Liver (tissue), 9 donors: ENCODE data around the gene TAS2R1. TPM values are rescaled to one million over a fixed set of nuclear protein-coding genes. Genes with fewer than 3 reads are reported as not detected.

Experiments used
- DNase-seq: peaks from one replicate; pipeline ENCODE4 v3.0.0-alpha.2; 2017; ENCODE audit warnings: low spot score
- H3K27ac ChIP-seq, 2 donors: one replicate each; pipeline ENCODE4 v1.7.0; 2013; ENCODE audit warnings: inconsistent platforms in 2 of 2, low read length in 2 of 2, control low read depth in 1 of 2, low read depth in 1 of 2, mild to moderate bottlenecking in 1 of 2
- H3K27me3 ChIP-seq, 4 donors: one replicate each; pipeline versions ENCODE4 v1.6.1 to v1.7.0; 2013; ENCODE audit warnings: low read length in 3 of 4, inconsistent platforms in 1 of 4, mild to moderate bottlenecking in 1 of 4, moderate library complexity in 1 of 4; ENCODE audit not compliant: control insufficient read depth in 4 of 4, insufficient read depth in 4 of 4
- H3K36me3 ChIP-seq, 4 donors: one replicate each; pipeline versions ENCODE4 v1.6.1 to v1.7.0; 2013; ENCODE audit warnings: low read length in 3 of 4, mild to moderate bottlenecking in 3 of 4, low read depth in 1 of 4, moderate library complexity in 1 of 4; ENCODE audit not compliant: control insufficient read depth in 4 of 4, insufficient read depth in 3 of 4
- H3K4me1 ChIP-seq, 4 donors: one replicate each; pipeline versions ENCODE4 v1.6.1 to v1.7.0; 2013; ENCODE audit warnings: low read length in 3 of 4, mild to moderate bottlenecking in 3 of 4, moderate library complexity in 1 of 4; ENCODE audit not compliant: control insufficient read depth in 4 of 4, insufficient read depth in 4 of 4
- H3K4me3 ChIP-seq, 3 donors: one replicate each; pipeline versions ENCODE4 v1.6.1 to v1.7.0; 2013; ENCODE audit warnings: low read length in 3 of 3, control low read depth in 1 of 3, low read depth in 1 of 3, mild to moderate bottlenecking in 1 of 3
- H3K9ac ChIP-seq, 2 donors: one replicate each; pipeline ENCODE4 v1.7.0; 2013; ENCODE audit warnings: low read length in 2 of 2, mild to moderate bottlenecking in 2 of 2, moderate library complexity in 2 of 2, control low read depth in 1 of 2, low read depth in 1 of 2
- H3K9me3 ChIP-seq, 4 donors: one replicate each; pipeline versions ENCODE4 v1.6.1 to v1.7.0; 2013; ENCODE audit warnings: low read length in 3 of 4; ENCODE audit not compliant: control insufficient read depth in 4 of 4
- FOXA1 ChIP-seq: IDR thresholded peaks from 2 replicates; pipeline ENCODE4 v1.6.1; 2016; ENCODE audit warnings: antibody characterized with exemption
- FOXA2 ChIP-seq: IDR thresholded peaks from 2 replicates; pipeline ENCODE4 v1.6.1; 2016; ENCODE audit warnings: antibody characterized with exemption
- GABPA ChIP-seq, 2 donors: IDR thresholded peaks in 1 of 2; conservative IDR thresholded peaks in 1 of 2; 2 replicates each; pipeline ENCODE4 v1.6.1; 2016; ENCODE audit warnings: antibody characterized with exemption in 2 of 2, mild to moderate bottlenecking in 1 of 2, moderate library complexity in 1 of 2
- HNF4A ChIP-seq, 2 donors: conservative IDR thresholded peaks; 2 replicates each; pipeline ENCODE4 v1.6.1; 2016; ENCODE audit warnings: antibody characterized with exemption in 2 of 2, mild to moderate bottlenecking in 2 of 2
- HNF4G ChIP-seq: IDR thresholded peaks from 2 replicates; pipeline ENCODE4 v1.6.1; 2016; ENCODE audit warnings: antibody characterized with exemption
- JUND ChIP-seq, 2 donors: IDR thresholded peaks; 2 replicates each; pipeline ENCODE4 v1.6.1; 2016; ENCODE audit warnings: antibody characterized with exemption in 2 of 2
- NR2F2 ChIP-seq: IDR thresholded peaks from 2 replicates; pipeline ENCODE4 v1.6.1; 2016; ENCODE audit warnings: antibody characterized with exemption
- RAD21 ChIP-seq, 2 donors: IDR thresholded peaks; 2 replicates each; pipeline ENCODE4 v1.6.1; 2016; ENCODE audit warnings: antibody characterized with exemption in 2 of 2, mild to moderate bottlenecking in 2 of 2
- RXRA ChIP-seq, 2 donors: IDR thresholded peaks; 2 replicates each; pipeline ENCODE4 v1.6.1; 2017 to 2018; ENCODE audit warnings: antibody characterized with exemption in 2 of 2, mild to moderate bottlenecking in 1 of 2
- SP1 ChIP-seq: IDR thresholded peaks from 2 replicates; pipeline ENCODE4 v1.6.1; 2018; ENCODE audit warnings: antibody characterized with exemption, mild to moderate bottlenecking
- TAF1 ChIP-seq: conservative IDR thresholded peaks from 2 replicates; pipeline ENCODE4 v1.6.1; 2016; ENCODE audit warnings: antibody characterized with exemption, mild to moderate bottlenecking
- YY1 ChIP-seq: IDR thresholded peaks from 2 replicates; pipeline ENCODE4 v1.6.1; 2016; ENCODE audit warnings: antibody characterized with exemption, mild to moderate bottlenecking
- WGBS: extraction: QIAGEN DNeasy Blood & Tissue Kit; methylation state at CpG from one replicate; pipeline ENCODE4 v1.1.7; 2013; 5-methylcytosine and 5-hydroxymethylcytosine counted together
- polyA plus RNA-seq, 2 donors: library from polyadenylated mRNA; stranded (reverse) in 1 of 2; unstranded in 1 of 2; fragments of 200-250 nt in 1 of 2; fragments of >200 nt in 1 of 2; fragmentation: Nextera tagmentation in 1 of 2; extraction: Ambion mirVana in 1 of 2; gene quantifications; one replicate each; pipeline versions ENCODE4 v1.2.1 to v1.2.3, GENCODE V29; 2013 to 2015
- total RNA-seq, 2 donors: library from RNA; depleted of rRNA; stranded (reverse); fragments of >200 nt; gene quantifications; one replicate each; pipeline ENCODE4 v1.2.3, GENCODE V29; 2014
- TF ChIP-seq, protein P1 (sequence below): IDR thresholded peaks from 2 replicates; pipeline ENCODE4 v1.6.1; 2016; ENCODE audit warnings: antibody characterized with exemption
- TF ChIP-seq, protein P2 (sequence below): IDR thresholded peaks from 2 replicates; pipeline ENCODE4 v1.6.1; 2016; ENCODE audit warnings: antibody characterized with exemption
- TF ChIP-seq, protein P3 (sequence below): fragments of 150-350 bp; IDR thresholded peaks from 2 replicates; pipeline ENCODE4 v1.5.1; 2017; ENCODE audit warnings: improper control_type of control experiment, low read depth, low read length; ENCODE audit not compliant: missing input control
- TF ChIP-seq, protein P4 (sequence below): IDR thresholded peaks from 2 replicates; pipeline ENCODE4 v1.6.1; 2016; ENCODE audit warnings: antibody characterized with exemption
- TF ChIP-seq, protein P5 (sequence below): IDR thresholded peaks from 2 replicates; pipeline ENCODE4 v1.6.1; 2016; ENCODE audit warnings: antibody characterized with exemption, mild to moderate bottlenecking
- donor health status: healthy.
- donor health status: healthy.
- donor health status: healthy.
- donor health status: healthy.
- donor health status: healthy.

The TAS2R1 gene
- total and polyA plus RNA-seq, 4 donors: not detected

DNA sequence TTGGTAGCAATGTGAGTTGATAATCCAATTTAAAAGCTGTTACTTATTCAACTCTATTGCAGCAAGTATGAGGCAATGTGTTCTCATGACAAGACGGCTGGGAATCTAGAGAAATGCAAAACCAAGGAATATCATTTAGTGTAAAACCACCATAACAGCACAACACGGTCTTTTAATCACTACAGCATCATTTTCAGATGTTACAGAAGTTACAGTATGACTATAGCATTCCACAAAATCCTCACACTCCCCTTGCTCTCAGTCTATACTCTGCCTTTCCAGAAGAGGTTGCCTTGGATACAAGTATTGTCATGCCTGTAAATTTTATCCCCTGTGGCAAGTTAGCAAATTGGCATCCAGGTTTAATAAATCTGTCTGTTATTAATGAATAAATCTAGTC, 28.6 kb upstream of the TAS2R1 start:
- TF ChIP-seq FOXA1 (no peak), HNF4G (no peak), HNF4A (conservative IDR thresholded peaks at IDR 0.05) (no peak), RXRA (IDR thresholded peaks at IDR 0.05) (no peak), GABPA (IDR thresholded peaks at IDR 0.05 in 1 of 2, conservative IDR thresholded peaks at IDR 0.05 in 1 of 2) (no peak), TAF1 (no peak)
- TF ChIP-seq, protein P1, sequence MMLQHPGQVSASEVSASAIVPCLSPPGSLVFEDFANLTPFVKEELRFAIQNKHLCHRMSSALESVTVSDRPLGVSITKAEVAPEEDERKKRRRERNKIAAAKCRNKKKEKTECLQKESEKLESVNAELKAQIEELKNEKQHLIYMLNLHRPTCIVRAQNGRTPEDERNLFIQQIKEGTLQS: no peak
- TF ChIP-seq, protein P2, sequence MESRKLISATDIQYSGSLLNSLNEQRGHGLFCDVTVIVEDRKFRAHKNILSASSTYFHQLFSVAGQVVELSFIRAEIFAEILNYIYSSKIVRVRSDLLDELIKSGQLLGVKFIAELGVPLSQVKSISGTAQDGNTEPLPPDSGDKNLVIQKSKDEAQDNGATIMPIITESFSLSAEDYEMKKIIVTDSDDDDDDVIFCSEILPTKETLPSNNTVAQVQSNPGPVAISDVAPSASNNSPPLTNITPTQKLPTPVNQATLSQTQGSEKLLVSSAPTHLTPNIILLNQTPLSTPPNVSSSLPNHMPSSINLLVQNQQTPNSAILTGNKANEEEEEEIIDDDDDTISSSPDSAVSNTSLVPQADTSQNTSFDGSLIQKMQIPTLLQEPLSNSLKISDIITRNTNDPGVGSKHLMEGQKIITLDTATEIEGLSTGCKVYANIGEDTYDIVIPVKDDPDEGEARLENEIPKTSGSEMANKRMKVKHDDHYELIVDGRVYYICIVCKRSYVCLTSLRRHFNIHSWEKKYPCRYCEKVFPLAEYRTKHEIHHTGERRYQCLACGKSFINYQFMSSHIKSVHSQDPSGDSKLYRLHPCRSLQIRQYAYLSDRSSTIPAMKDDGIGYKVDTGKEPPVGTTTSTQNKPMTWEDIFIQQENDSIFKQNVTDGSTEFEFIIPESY: no peak
- TF ChIP-seq, protein P3, sequence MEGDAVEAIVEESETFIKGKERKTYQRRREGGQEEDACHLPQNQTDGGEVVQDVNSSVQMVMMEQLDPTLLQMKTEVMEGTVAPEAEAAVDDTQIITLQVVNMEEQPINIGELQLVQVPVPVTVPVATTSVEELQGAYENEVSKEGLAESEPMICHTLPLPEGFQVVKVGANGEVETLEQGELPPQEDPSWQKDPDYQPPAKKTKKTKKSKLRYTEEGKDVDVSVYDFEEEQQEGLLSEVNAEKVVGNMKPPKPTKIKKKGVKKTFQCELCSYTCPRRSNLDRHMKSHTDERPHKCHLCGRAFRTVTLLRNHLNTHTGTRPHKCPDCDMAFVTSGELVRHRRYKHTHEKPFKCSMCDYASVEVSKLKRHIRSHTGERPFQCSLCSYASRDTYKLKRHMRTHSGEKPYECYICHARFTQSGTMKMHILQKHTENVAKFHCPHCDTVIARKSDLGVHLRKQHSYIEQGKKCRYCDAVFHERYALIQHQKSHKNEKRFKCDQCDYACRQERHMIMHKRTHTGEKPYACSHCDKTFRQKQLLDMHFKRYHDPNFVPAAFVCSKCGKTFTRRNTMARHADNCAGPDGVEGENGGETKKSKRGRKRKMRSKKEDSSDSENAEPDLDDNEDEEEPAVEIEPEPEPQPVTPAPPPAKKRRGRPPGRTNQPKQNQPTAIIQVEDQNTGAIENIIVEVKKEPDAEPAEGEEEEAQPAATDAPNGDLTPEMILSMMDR: no peak
- Histone ChIP-seq H3K9me3 (peaks cover 0 to 2% (median 0%) of the 10 kb centered on the region in 4 donors), H3K4me1 (no peaks in the 10 kb centered on the region), H3K4me3 (no peak overlapping the region), H3K9ac (no peak overlapping the region), H3K27ac (no peak overlapping the region), H3K36me3 (no peaks in the 10 kb centered on the region), H3K27me3 (no peaks in the 10 kb centered on the region)
- no peak for DNase-seq
- WGBS: 79% methylated on average over 2 of the region's 2 CpGs

DNA sequence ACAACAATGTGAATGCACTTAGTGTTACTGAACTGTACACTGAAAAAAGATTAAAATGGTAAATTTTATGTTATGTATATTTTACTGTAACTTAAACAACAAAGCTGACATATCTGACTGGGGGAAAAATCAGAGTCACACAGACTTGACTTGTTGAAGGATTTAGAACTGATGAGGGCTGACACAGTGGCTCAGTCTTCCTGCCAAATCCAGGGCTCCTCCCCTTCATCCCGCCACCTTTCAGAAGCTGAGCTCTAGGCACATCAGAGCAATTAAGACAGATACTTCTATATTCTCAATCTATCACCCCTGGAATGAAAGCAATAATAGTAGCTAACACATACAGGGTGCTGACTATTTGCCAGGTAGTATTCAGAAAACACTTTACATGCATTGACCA, 27.7 kb upstream of the TAS2R1 start:
- H3K4me3 ChIP-seq: no peak overlapping the region
- WGBS: 83% methylated on average over 1 of the region's 1 CpG
- H3K36me3 ChIP-seq: no peaks in the 10 kb centered on the region
- no peak overlapping the region for H3K9ac ChIP-seq
- no peaks in the 10 kb centered on the region for H3K4me1 ChIP-seq
- H3K27ac ChIP-seq: no peak overlapping the region
- peaks cover 0 to 2% (median 0%) of the 10 kb centered on the region in 4 donors for H3K9me3 ChIP-seq
- DNase-seq: no peak
- TF ChIP-seq YY1 (no peak), GABPA (IDR thresholded peaks at IDR 0.05 in 1 of 2, conservative IDR thresholded peaks at IDR 0.05 in 1 of 2) (no peak), FOXA1 (no peak), TAF1 (no peak), NR2F2 (no peak), FOXA2 (no peak), HNF4A (conservative IDR thresholded peaks at IDR 0.05) (no peak), RAD21 (IDR thresholded peaks at IDR 0.05) (no peak), SP1 (no peak), JUND (IDR thresholded peaks at IDR 0.05) (no peak), HNF4G (no peak), RXRA (IDR thresholded peaks at IDR 0.05) (no peak)
- TF ChIP-seq, protein P4, sequence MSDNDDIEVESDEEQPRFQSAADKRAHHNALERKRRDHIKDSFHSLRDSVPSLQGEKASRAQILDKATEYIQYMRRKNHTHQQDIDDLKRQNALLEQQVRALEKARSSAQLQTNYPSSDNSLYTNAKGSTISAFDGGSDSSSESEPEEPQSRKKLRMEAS: no peak
- TF ChIP-seq, protein P5, sequence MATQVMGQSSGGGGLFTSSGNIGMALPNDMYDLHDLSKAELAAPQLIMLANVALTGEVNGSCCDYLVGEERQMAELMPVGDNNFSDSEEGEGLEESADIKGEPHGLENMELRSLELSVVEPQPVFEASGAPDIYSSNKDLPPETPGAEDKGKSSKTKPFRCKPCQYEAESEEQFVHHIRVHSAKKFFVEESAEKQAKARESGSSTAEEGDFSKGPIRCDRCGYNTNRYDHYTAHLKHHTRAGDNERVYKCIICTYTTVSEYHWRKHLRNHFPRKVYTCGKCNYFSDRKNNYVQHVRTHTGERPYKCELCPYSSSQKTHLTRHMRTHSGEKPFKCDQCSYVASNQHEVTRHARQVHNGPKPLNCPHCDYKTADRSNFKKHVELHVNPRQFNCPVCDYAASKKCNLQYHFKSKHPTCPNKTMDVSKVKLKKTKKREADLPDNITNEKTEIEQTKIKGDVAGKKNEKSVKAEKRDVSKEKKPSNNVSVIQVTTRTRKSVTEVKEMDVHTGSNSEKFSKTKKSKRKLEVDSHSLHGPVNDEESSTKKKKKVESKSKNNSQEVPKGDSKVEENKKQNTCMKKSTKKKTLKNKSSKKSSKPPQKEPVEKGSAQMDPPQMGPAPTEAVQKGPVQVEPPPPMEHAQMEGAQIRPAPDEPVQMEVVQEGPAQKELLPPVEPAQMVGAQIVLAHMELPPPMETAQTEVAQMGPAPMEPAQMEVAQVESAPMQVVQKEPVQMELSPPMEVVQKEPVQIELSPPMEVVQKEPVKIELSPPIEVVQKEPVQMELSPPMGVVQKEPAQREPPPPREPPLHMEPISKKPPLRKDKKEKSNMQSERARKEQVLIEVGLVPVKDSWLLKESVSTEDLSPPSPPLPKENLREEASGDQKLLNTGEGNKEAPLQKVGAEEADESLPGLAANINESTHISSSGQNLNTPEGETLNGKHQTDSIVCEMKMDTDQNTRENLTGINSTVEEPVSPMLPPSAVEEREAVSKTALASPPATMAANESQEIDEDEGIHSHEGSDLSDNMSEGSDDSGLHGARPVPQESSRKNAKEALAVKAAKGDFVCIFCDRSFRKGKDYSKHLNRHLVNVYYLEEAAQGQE: no peak
- TF ChIP-seq, protein P2: no peak
- TF ChIP-seq, protein P1: no peak
- TF ChIP-seq, protein P3: no peak
- H3K27me3 ChIP-seq: no peaks in the 10 kb centered on the region
